ENCODE measurements around the gene ZCCHC2. TPM values are rescaled to one million over a fixed set of nuclear protein-coding genes. Genes with fewer than 3 reads are reported as not detected.

ZCCHC2 gene
- total RNA-seq, 6 experiments from 2014 or later: 4.6 to 7.1 (median 5.4) TPM

- no peak for DNase-seq
- Mint-ChIP-seq H3K36me3 (ENCODE audit: low read depth) (no peaks in the 10 kb centered on the region), H3K4me3 (no peak overlapping the region), H3K9me3 (no peaks in the 10 kb centered on the region), H3K4me1 (ENCODE audit: low read depth) (peaks cover 7% of the 10 kb centered on the region), H3K27me3 (ENCODE audit: insufficient read depth) (peaks cover 15% of the 10 kb centered on the region), H3K27ac (no peak overlapping the region)
- no peak for TF ChIP-seq CTCF (IDR thresholded peaks at IDR 0.05)
Measured at GRCh38 chr18:62590799-62591590, 68.2 kb downstream of the ZCCHC2 start.

GRCh38 chr18:62596145-62597005 is 73.5 kb downstream of the ZCCHC2 start:
- peaks cover 34% of the 10 kb centered on the region for H3K27me3 Mint-ChIP-seq (ENCODE audit: insufficient read depth)
- no peak overlapping the region for H3K27ac Mint-ChIP-seq
- no peaks in the 10 kb centered on the region for H3K4me1 Mint-ChIP-seq (ENCODE audit: low read depth)
- TF ChIP-seq CTCF (IDR thresholded peaks at IDR 0.05): no peak
- H3K9me3 Mint-ChIP-seq: no peaks in the 10 kb centered on the region
- DNase-seq: no peak
- H3K36me3 Mint-ChIP-seq (ENCODE audit: low read depth): no peaks in the 10 kb centered on the region
- H3K4me3 Mint-ChIP-seq: no peak overlapping the region

GRCh38 chr18:62601871-62602270 is 79.0 kb downstream of the ZCCHC2 start:
- no peaks in the 10 kb centered on the region for H3K36me3 Mint-ChIP-seq (ENCODE audit: low read depth)
- no peak for DNase-seq
- H3K4me3 Mint-ChIP-seq: no peak overlapping the region
- H3K4me1 Mint-ChIP-seq (ENCODE audit: low read depth): peaks cover 8% of the 10 kb centered on the region; the same call in 1 of the 2 replicates
- no peak for TF ChIP-seq CTCF (IDR thresholded peaks at IDR 0.05)
- H3K27me3 Mint-ChIP-seq (ENCODE audit: insufficient read depth): peaks cover 54% of the 10 kb centered on the region
- H3K9me3 Mint-ChIP-seq: no peaks in the 10 kb centered on the region
- H3K27ac Mint-ChIP-seq: no peak overlapping the region

GRCh38 chr18:62602706-62603105 is 79.9 kb downstream of the ZCCHC2 start:
- H3K4me3 Mint-ChIP-seq: no peak overlapping the region
- H3K36me3 Mint-ChIP-seq (ENCODE audit: low read depth): no peaks in the 10 kb centered on the region
- no peak for TF ChIP-seq CTCF (IDR thresholded peaks at IDR 0.05)
- no peak for DNase-seq
- H3K4me1 Mint-ChIP-seq (ENCODE audit: low read depth): peaks cover 8% of the 10 kb centered on the region; the same call in 1 of the 2 replicates
- H3K27me3 Mint-ChIP-seq (ENCODE audit: insufficient read depth): peaks cover 50% of the 10 kb centered on the region
- no peak overlapping the region for H3K27ac Mint-ChIP-seq
- H3K9me3 Mint-ChIP-seq: no peaks in the 10 kb centered on the region

- Mint-ChIP-seq H3K27ac (no peak overlapping the region), H3K27me3 (ENCODE audit: insufficient read depth) (peaks cover 53% of the 10 kb centered on the region), H3K36me3 (ENCODE audit: low read depth) (no peaks in the 10 kb centered on the region), H3K4me1 (ENCODE audit: low read depth) (peaks cover 8% of the 10 kb centered on the region; the same call in 1 of the 2 replicates), H3K4me3 (no peak overlapping the region), H3K9me3 (no peaks in the 10 kb centered on the region)
- TF ChIP-seq CTCF (IDR thresholded peaks at IDR 0.05): no peak
- DNase-seq: no peak
Measured at GRCh38 chr18:62603211-62603610, 80.4 kb downstream of the ZCCHC2 start.

All from HFFc6 (cell line).